ENCODE data around the gene TAGLN2. TPM values are rescaled to one million over a fixed set of nuclear protein-coding genes. Genes with fewer than 3 reads are reported as not detected.
A peak's percentile ranks its signal among the peaks of the same experiment; 100 is the strongest.

TAGLN2 gene
- polyA plus RNA-seq, 2 donors = 309 to 366 TPM

DNA sequence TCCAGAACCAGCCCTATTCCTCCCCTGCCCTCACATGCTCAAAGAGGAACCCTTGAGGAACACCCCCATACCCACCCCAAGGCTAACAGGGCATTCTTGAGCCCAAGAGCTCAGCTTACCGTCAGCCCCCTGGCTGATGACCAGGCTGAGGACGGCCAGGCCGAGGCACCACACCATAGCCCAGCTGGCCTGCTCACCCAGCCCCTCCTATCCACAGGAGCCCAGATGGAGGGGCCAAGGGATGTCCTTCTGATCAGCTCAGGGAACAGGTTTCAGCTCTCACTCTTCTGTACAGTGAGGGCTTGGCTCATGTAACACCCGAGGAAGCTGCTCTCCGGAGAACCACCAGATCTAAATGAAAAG, 18.0 kb upstream of the TAGLN2 start:
- Histone ChIP-seq H3K27me3 (ENCODE audit: control insufficient read depth in 1 of 2, insufficient read depth in 2 of 2, low read length in 2 of 2) (no peaks in the 10 kb centered on the region), H3K27ac (ENCODE audit: low read depth in 2 of 2, low read length in 1 of 2) (peak overlapping the region in 1 of 2 donors; percentile 16), H3K36me3 (ENCODE audit: control insufficient read depth in 2 of 2, insufficient read depth in 2 of 2, low read length in 1 of 2) (no peaks in the 10 kb centered on the region), H3K9me3 (ENCODE audit: control insufficient read depth in 2 of 2, insufficient read depth in 1 of 2, low read depth in 1 of 2, low read length in 1 of 2) (no peaks in the 10 kb centered on the region), H3K4me1 (ENCODE audit: control insufficient read depth in 2 of 2, insufficient read depth in 2 of 2, low read length in 1 of 2) (peaks cover 2 to 30% of the 10 kb centered on the region in 2 donors), H3K4me3 (ENCODE audit: low read depth in 1 of 2, low read length in 2 of 2) (no peak overlapping the region)
- 55 to 76% methylated on average over 5 of the region's 5 CpGs for WGBS, 2 donors

DNA sequence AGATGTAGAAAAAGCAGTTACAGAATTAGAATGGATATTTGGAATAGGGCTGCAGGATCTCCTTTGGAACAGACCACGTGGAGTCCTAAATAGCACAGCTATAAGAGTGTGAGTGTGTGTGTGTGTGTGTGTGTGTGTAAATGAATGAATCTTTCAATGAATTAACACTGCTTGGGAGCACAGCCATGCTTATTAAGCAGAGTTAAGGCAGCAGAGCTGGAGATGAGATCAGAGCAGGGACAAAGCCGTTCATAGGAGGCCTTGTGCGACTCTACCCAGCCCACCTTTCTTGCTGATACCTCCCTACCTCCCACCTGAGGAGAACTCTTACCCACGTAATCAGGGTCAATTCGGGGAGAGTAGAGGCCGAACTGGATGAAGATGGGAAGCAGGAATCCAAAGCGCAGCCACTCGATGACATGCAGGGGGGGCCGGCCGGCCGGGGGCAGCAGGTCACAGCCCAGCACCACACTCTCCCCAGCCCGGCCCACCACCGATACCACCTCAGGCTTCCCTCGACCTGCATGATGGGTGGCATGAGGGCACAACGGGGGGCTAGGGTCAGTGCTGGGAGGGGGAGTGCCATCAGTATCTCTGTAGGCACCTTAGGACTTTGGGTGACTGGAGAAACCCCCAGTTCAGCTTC, 17.4 kb upstream of the TAGLN2 start:
- Histone ChIP-seq H3K4me1 (ENCODE audit: control insufficient read depth in 2 of 2, insufficient read depth in 2 of 2, low read length in 1 of 2) (peaks cover 2 to 31% of the 10 kb centered on the region in 2 donors), H3K9me3 (ENCODE audit: control insufficient read depth in 2 of 2, insufficient read depth in 1 of 2, low read depth in 1 of 2, low read length in 1 of 2) (no peaks in the 10 kb centered on the region), H3K4me3 (ENCODE audit: low read depth in 1 of 2, low read length in 2 of 2) (no peak overlapping the region), H3K27ac (ENCODE audit: low read depth in 2 of 2, low read length in 1 of 2) (no peak overlapping the region), H3K36me3 (ENCODE audit: control insufficient read depth in 2 of 2, insufficient read depth in 2 of 2, low read length in 1 of 2) (no peaks in the 10 kb centered on the region), H3K27me3 (ENCODE audit: control insufficient read depth in 1 of 2, insufficient read depth in 2 of 2, low read length in 2 of 2) (no peaks in the 10 kb centered on the region)
- 68 to 79% methylated on average over 15 of the region's 15 CpGs for WGBS, 2 donors

GRCh38 chr1:159941591-159942560, 16.6 kb upstream of the TAGLN2 start:
- H3K4me1 ChIP-seq (ENCODE audit: control insufficient read depth in 2 of 2, insufficient read depth in 2 of 2, low read length in 1 of 2) = peaks cover 2 to 31% of the 10 kb centered on the region in 2 donors
- H3K4me3 ChIP-seq (ENCODE audit: low read depth in 1 of 2, low read length in 2 of 2) = no peak overlapping the region
- no peak overlapping the region for H3K27ac ChIP-seq (ENCODE audit: low read depth in 2 of 2, low read length in 1 of 2)
- H3K9me3 ChIP-seq (ENCODE audit: control insufficient read depth in 2 of 2, insufficient read depth in 1 of 2, low read depth in 1 of 2, low read length in 1 of 2) = no peaks in the 10 kb centered on the region
- no peaks in the 10 kb centered on the region for H3K27me3 ChIP-seq (ENCODE audit: control insufficient read depth in 1 of 2, insufficient read depth in 2 of 2, low read length in 2 of 2)
- H3K36me3 ChIP-seq (ENCODE audit: control insufficient read depth in 2 of 2, insufficient read depth in 2 of 2, low read length in 1 of 2) = no peaks in the 10 kb centered on the region
- whole genome bisulfite sequencing, 2 donors = 55 to 71% methylated on average over 14 to 15 of the region's 15 CpGs

GRCh38 chr1:159941141-159941540, 15.8 kb upstream of the TAGLN2 start:
- no peaks in the 10 kb centered on the region for H3K27me3 ChIP-seq (ENCODE audit: control insufficient read depth in 1 of 2, insufficient read depth in 2 of 2, low read length in 2 of 2)
- H3K4me1 ChIP-seq (ENCODE audit: control insufficient read depth in 2 of 2, insufficient read depth in 2 of 2, low read length in 1 of 2) = peaks cover 2 to 28% of the 10 kb centered on the region in 2 donors
- WGBS, 2 donors = 69 to 74% methylated on average over 5 of the region's 5 CpGs
- no peak overlapping the region for H3K4me3 ChIP-seq (ENCODE audit: low read depth in 1 of 2, low read length in 2 of 2)
- H3K27ac ChIP-seq (ENCODE audit: low read depth in 2 of 2, low read length in 1 of 2) = no peak overlapping the region
- no peaks in the 10 kb centered on the region for H3K36me3 ChIP-seq (ENCODE audit: control insufficient read depth in 2 of 2, insufficient read depth in 2 of 2, low read length in 1 of 2)
- no peaks in the 10 kb centered on the region for H3K9me3 ChIP-seq (ENCODE audit: control insufficient read depth in 2 of 2, insufficient read depth in 1 of 2, low read depth in 1 of 2, low read length in 1 of 2)

- peaks cover 2 to 29% of the 10 kb centered on the region in 2 donors for H3K4me1 ChIP-seq (ENCODE audit: control insufficient read depth in 2 of 2, insufficient read depth in 2 of 2, low read length in 1 of 2)
- peak overlapping the region; percentile 46 to 55 for H3K27ac ChIP-seq (ENCODE audit: low read depth in 2 of 2, low read length in 1 of 2)
- H3K27me3 ChIP-seq (ENCODE audit: control insufficient read depth in 1 of 2, insufficient read depth in 2 of 2, low read length in 2 of 2) = no peaks in the 10 kb centered on the region
- no peaks in the 10 kb centered on the region for H3K36me3 ChIP-seq (ENCODE audit: control insufficient read depth in 2 of 2, insufficient read depth in 2 of 2, low read length in 1 of 2)
- H3K9me3 ChIP-seq (ENCODE audit: control insufficient read depth in 2 of 2, insufficient read depth in 1 of 2, low read depth in 1 of 2, low read length in 1 of 2) = no peaks in the 10 kb centered on the region
- 64 to 78% methylated on average over 11 of the region's 11 CpGs for WGBS, 2 donors
- H3K4me3 ChIP-seq (ENCODE audit: low read depth in 1 of 2, low read length in 2 of 2) = no peak overlapping the region
Measured at GRCh38 chr1:159940006-159940620, 14.8 kb upstream of the TAGLN2 start.

DNA sequence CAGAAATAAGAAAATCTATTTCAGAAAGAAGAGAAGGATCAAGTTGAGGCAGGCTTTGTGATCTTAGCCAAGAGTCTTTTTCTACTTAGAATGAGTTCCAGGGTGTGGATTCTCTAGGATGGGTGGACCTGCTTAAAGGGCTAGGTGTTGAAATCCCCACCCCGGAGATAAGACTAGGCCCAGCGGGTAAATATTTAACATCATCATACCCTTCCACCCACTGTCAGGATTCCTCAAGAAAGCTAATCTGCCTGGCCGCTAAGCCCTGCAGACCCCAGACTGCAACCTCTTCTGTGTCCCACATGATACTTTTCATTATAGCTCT, 14.3 kb upstream of the TAGLN2 start:
- WGBS, 2 donors = 46 to 51% methylated on average over 3 of the region's 3 CpGs
- peak overlapping the region; percentile 46 to 55 for H3K27ac ChIP-seq (ENCODE audit: low read depth in 2 of 2, low read length in 1 of 2)

DNA sequence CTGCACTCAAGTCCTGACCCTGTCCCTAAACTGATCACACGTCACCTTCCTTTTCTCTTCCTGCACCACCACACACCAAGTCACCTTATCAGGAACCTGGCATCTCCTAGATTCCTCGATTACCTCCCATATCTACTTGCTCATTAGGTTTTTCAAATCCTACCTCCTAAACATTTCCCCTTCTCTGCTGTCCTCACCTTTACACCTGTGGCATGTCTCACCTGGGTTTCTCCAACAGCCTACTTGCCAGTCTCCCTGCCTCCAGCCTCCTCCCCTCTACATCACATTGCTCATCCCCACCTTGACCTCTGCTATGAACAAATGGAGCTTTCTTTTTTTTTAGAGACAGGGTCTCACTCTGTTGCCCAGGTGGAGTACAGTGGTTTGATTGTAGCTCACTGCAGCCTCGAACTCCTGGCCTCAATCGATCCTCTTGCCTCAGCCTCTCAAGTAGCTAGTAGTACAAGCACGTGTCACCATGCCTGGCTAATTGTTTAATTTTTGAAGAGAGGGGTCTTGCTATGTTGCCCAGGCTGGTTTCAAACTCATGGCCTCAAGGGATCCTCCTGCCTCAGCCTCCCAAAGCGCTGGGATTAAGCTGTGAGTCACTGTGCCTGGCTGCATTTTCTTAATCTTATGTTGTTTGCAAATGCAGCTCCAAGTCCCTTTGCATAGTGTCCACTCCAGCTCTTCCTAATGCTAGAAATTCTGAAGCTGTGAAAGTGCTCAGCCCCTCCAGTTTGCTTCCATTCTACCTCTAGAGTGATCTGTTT, 13.8 kb upstream of the TAGLN2 start:
- Histone ChIP-seq H3K4me3 (ENCODE audit: low read depth in 1 of 2, low read length in 2 of 2) (no peak overlapping the region), H3K9me3 (ENCODE audit: control insufficient read depth in 2 of 2, insufficient read depth in 1 of 2, low read depth in 1 of 2, low read length in 1 of 2) (no peaks in the 10 kb centered on the region), H3K27ac (ENCODE audit: low read depth in 2 of 2, low read length in 1 of 2) (peak overlapping the region; percentile 55 to 63), H3K36me3 (ENCODE audit: control insufficient read depth in 2 of 2, insufficient read depth in 2 of 2, low read length in 1 of 2) (no peaks in the 10 kb centered on the region), H3K4me1 (ENCODE audit: control insufficient read depth in 2 of 2, insufficient read depth in 2 of 2, low read length in 1 of 2) (peaks cover 2 to 29% of the 10 kb centered on the region in 2 donors), H3K27me3 (ENCODE audit: control insufficient read depth in 1 of 2, insufficient read depth in 2 of 2, low read length in 2 of 2) (no peaks in the 10 kb centered on the region)
- WGBS, 2 donors = 72 to 78% methylated on average over 6 of the region's 6 CpGs

More for the DNA sequence above, 14.3 kb upstream of the TAGLN2 start:
- Histone ChIP-seq H3K27me3 (ENCODE audit: control insufficient read depth in 1 of 2, insufficient read depth in 2 of 2, low read length in 2 of 2) (no peaks in the 10 kb centered on the region), H3K4me3 (ENCODE audit: low read depth in 1 of 2, low read length in 2 of 2) (no peak overlapping the region), H3K4me1 (ENCODE audit: control insufficient read depth in 2 of 2, insufficient read depth in 2 of 2, low read length in 1 of 2) (peaks cover 2 to 29% of the 10 kb centered on the region in 2 donors), H3K36me3 (ENCODE audit: control insufficient read depth in 2 of 2, insufficient read depth in 2 of 2, low read length in 1 of 2) (no peaks in the 10 kb centered on the region), H3K9me3 (ENCODE audit: control insufficient read depth in 2 of 2, insufficient read depth in 1 of 2, low read depth in 1 of 2, low read length in 1 of 2) (no peaks in the 10 kb centered on the region)

DNA sequence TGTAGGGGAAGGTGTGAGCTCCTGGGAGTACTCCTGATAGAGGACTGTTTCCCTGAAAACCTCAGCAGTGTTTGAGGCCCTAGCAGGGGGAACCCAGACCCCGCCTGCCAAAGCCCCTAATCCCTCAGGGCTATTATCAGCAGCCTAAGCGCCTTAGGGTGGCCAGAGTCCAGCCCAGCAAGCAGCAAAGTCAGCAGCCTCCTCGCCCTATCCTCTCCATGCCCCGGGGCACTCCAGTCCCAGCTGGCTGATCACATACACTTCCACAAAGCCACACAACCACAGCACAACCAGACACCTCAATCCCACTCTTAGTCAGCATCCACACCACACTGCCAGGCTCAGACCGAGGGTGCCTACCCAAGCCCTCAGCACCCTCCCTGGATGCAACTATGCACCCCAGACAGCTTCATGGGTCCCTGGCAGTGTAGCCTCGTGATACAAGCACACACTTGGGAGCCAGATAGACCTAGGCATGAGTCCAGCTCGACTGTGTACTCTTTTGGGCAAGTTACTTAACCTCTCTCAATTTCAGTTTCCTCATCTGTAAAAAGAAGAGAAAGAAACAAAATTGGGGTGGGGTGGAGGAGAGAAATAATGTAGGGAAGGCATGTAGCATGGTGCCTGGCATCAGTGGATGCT, 13.0 kb upstream of the TAGLN2 start:
- Histone ChIP-seq H3K27me3 (ENCODE audit: control insufficient read depth in 1 of 2, insufficient read depth in 2 of 2, low read length in 2 of 2) (no peaks in the 10 kb centered on the region), H3K4me3 (ENCODE audit: low read depth in 1 of 2, low read length in 2 of 2) (no peak overlapping the region), H3K27ac (ENCODE audit: low read depth in 2 of 2, low read length in 1 of 2) (peak overlapping the region in 1 of 2 donors; percentile 28), H3K36me3 (ENCODE audit: control insufficient read depth in 2 of 2, insufficient read depth in 2 of 2, low read length in 1 of 2) (no peaks in the 10 kb centered on the region), H3K4me1 (ENCODE audit: control insufficient read depth in 2 of 2, insufficient read depth in 2 of 2, low read length in 1 of 2) (peaks cover 2 to 31% of the 10 kb centered on the region in 2 donors), H3K9me3 (ENCODE audit: control insufficient read depth in 2 of 2, insufficient read depth in 1 of 2, low read depth in 1 of 2, low read length in 1 of 2) (no peaks in the 10 kb centered on the region)
- 32 to 40% methylated on average over 7 of the region's 7 CpGs for WGBS, 2 donors
